ENCODE measurements around the gene ANTXRL. TPM values are rescaled to one million over a fixed set of nuclear protein-coding genes. Genes with fewer than 3 reads are reported as not detected.
A peak's percentile ranks its signal among the peaks of the same experiment; 100 is the strongest.
"Not testable (repeated sequence)": the region's sequence is repeated elsewhere in the genome, so short reads cannot be mapped to it uniquely, and the experiment has no call there.

Gene ANTXRL
- total RNA-seq, 1 experiment from 2014 or later = 0.26 TPM

GRCh38 chr10:46304062-46304461 lies 17.3 kb downstream of the ANTXRL start:
- H3K4me3 ChIP-seq = no peak overlapping the region
- no peak for DNase-seq
- POLR2A ChIA-PET (ENCODE audit: unreplicated experiment) = no interaction called here
- no peaks in the 10 kb centered on the region for H3K79me2 ChIP-seq (ENCODE audit: low read depth)
- H3K36me3 ChIP-seq (ENCODE audit: low read depth) = no peaks in the 10 kb centered on the region
- no peak overlapping the region for H3K27ac ChIP-seq
- H3K9me3 ChIP-seq (ENCODE audit: insufficient read depth, low read depth) = no peaks in the 10 kb centered on the region
- intact Hi-C loops (cut with micrococcal nuclease; ENCODE audit: unreplicated experiment) = no loop called here
- H3K27me3 ChIP-seq (ENCODE audit: insufficient read depth, low read depth) = no peaks in the 10 kb centered on the region
- no peak overlapping the region for H3K4me2 ChIP-seq
- CTCF ChIA-PET = no interaction called here
- H2AFZ ChIP-seq = no peak overlapping the region
- H3K4me1 ChIP-seq (replicated peaks; ENCODE audit: insufficient read depth) = peaks cover 32% of the 10 kb centered on the region
- peaks cover 26% of the 10 kb centered on the region for H3F3A ChIP-seq (ENCODE audit: insufficient read depth, low read depth)
- BruUV-seq (replicated peaks) = no TSS peak
- no peaks in the 10 kb centered on the region for H3K9me2 ChIP-seq (ENCODE audit: insufficient read depth)
- H4K20me1 ChIP-seq (ENCODE audit: insufficient read depth) = no peaks in the 10 kb centered on the region
- TF ChIP-seq CTCF (conservative IDR thresholded peaks at IDR 0.05) (no peak), EZH2 (IDR thresholded peaks at IDR 0.05; ENCODE audit: low read depth) (no peak)

- H3K27me3 ChIP-seq (ENCODE audit: insufficient read depth, low read depth); H3K36me3 ChIP-seq (ENCODE audit: low read depth); H3K9me3 ChIP-seq (ENCODE audit: insufficient read depth, low read depth); H3K27ac ChIP-seq; H3K9me2 ChIP-seq (ENCODE audit: insufficient read depth); intact Hi-C loops (cut with micrococcal nuclease; ENCODE audit: unreplicated experiment); POLR2A ChIA-PET (ENCODE audit: unreplicated experiment); H4K20me1 ChIP-seq (ENCODE audit: insufficient read depth); H3K4me3 ChIP-seq; DNase-seq; H3K4me2 ChIP-seq; H3K79me2 ChIP-seq (ENCODE audit: low read depth); CTCF ChIA-PET; BruUV-seq (replicated peaks); H2AFZ ChIP-seq: not testable (repeated sequence)
- Histone ChIP-seq H3F3A (ENCODE audit: insufficient read depth, low read depth) (peaks cover 26% of the 10 kb centered on the region), H3K4me1 (replicated peaks; ENCODE audit: insufficient read depth) (peaks cover 32% of the 10 kb centered on the region)
Measured at GRCh38 chr10:46304671-46305070, 17.9 kb downstream of the ANTXRL start.

GRCh38 chr10:46305079-46305818 lies 18.5 kb downstream of the ANTXRL start:
- H3F3A ChIP-seq (ENCODE audit: insufficient read depth, low read depth) = peaks cover 26% of the 10 kb centered on the region
- no peak overlapping the region for H2AFZ ChIP-seq
- TF ChIP-seq EZH2 (IDR thresholded peaks at IDR 0.05; ENCODE audit: low read depth) (no peak), CTCF (conservative IDR thresholded peaks at IDR 0.05) (no peak)
- BruUV-seq (replicated peaks) = no TSS peak
- CTCF ChIA-PET = no interaction called here
- no peaks in the 10 kb centered on the region for H3K79me2 ChIP-seq (ENCODE audit: low read depth)
- H4K20me1 ChIP-seq (ENCODE audit: insufficient read depth) = no peaks in the 10 kb centered on the region
- H3K27ac ChIP-seq = no peak overlapping the region
- H3K4me3 ChIP-seq = no peak overlapping the region
- H3K9me2 ChIP-seq (ENCODE audit: insufficient read depth) = no peaks in the 10 kb centered on the region
- no peak for DNase-seq
- no peaks in the 10 kb centered on the region for H3K36me3 ChIP-seq (ENCODE audit: low read depth)
- H3K9me3 ChIP-seq (ENCODE audit: insufficient read depth, low read depth) = no peaks in the 10 kb centered on the region
- peak overlapping the region; percentile 56; the same call in 1 of the 2 replicates for H3K4me2 ChIP-seq
- peaks cover 32% of the 10 kb centered on the region for H3K4me1 ChIP-seq (replicated peaks; ENCODE audit: insufficient read depth)
- no peaks in the 10 kb centered on the region for H3K27me3 ChIP-seq (ENCODE audit: insufficient read depth, low read depth)
- POLR2A ChIA-PET (ENCODE audit: unreplicated experiment) = no interaction called here
- intact Hi-C loops (cut with micrococcal nuclease; ENCODE audit: unreplicated experiment) = no loop called here

GRCh38 chr10:46305986-46306385 lies 19.2 kb downstream of the ANTXRL start:
- Histone ChIP-seq H3K79me2 (ENCODE audit: low read depth) (no peaks in the 10 kb centered on the region), H3K9me2 (ENCODE audit: insufficient read depth) (no peaks in the 10 kb centered on the region), H3K4me2 (peak overlapping the region; percentile 56), H2AFZ (no peak overlapping the region), H3K27me3 (ENCODE audit: insufficient read depth, low read depth) (no peaks in the 10 kb centered on the region), H3K9me3 (ENCODE audit: insufficient read depth, low read depth) (no peaks in the 10 kb centered on the region), H3F3A (ENCODE audit: insufficient read depth, low read depth) (peaks cover 28% of the 10 kb centered on the region), H3K36me3 (ENCODE audit: low read depth) (no peaks in the 10 kb centered on the region), H3K27ac (peak overlapping the region; percentile 44), H3K4me1 (replicated peaks; ENCODE audit: insufficient read depth) (peaks cover 37% of the 10 kb centered on the region), H4K20me1 (ENCODE audit: insufficient read depth) (no peaks in the 10 kb centered on the region), H3K4me3 (no peak overlapping the region)
- CTCF ChIA-PET = no interaction called here
- TF ChIP-seq EZH2 (IDR thresholded peaks at IDR 0.05; ENCODE audit: low read depth) (no peak), CTCF (conservative IDR thresholded peaks at IDR 0.05) (no peak)
- BruUV-seq (replicated peaks) = no TSS peak
- intact Hi-C loops (cut with micrococcal nuclease; ENCODE audit: unreplicated experiment) = no loop called here
- peak; percentile 27 to 59 for DNase-seq
- POLR2A ChIA-PET (ENCODE audit: unreplicated experiment) = no interaction called here
